GM12865 (cell line): ENCODE results near the gene SKP2.
"Not testable (repeated sequence)": the region's sequence is repeated elsewhere in the genome, so short reads cannot be mapped to it uniquely, and the experiment has no call there.

Source experiments
- DNase-seq: peaks from one replicate; pipeline ENCODE4 v3.0.0; 2010; ENCODE audit warnings: low read depth
- H3K4me3 ChIP-seq: 2 replicates; pipeline ENCODE4 v1.5.1; 2011; ENCODE audit warnings: mild to moderate bottlenecking, low read depth, low read length, control low read depth
- TF ChIP-seq, protein P1 (sequence below): IDR thresholded peaks from 2 replicates; pipeline ENCODE4 v1.5.1; 2011; ENCODE audit warnings: low read length, control low read depth, low read depth, inconsistent platforms; ENCODE audit not compliant: insufficient read depth; ENCODE audit errors: missing control alignments

Gene SKP2

DNA sequence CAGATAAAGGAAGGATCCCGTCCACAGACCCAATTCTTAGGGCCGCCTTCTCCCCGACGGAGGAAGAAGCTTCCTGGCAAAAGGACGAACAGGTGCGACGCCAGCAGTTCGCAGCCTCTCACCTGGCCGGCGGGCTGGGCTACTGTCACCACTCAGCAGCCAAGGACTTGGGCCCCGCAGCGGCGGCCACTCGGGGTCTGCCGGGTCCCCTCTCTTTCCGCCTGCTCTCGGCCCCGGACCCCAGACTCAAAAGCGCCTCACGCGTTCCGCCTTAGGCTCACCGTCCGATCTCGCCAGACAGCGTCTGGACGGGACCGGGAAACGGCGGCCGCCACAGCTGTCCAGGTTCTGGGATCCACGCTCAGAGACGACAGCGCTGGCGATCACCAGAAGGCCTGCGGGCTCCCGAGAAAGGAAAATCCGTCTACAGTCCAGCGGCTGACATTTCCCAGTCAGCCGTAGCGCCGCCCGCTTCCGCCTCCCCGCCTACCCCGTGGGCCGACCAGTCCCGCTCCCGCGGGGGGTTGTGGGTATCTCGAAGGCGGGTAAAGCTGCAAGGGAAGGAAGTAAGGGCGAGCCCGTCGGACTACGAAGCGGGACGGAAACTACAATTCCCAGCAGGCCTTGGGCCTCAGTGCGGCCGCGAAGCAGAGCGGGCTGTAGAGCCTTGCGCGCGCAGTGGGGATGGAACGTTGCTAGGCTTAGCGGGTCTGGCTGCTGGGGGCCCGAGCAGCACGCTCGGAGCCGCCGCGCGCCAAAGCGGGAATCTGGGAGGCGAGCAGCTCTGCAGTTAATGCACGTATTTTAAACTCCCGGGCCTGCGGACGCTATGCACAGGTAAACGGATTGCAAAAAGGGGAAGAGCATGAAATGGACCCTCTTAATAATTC is at the start of gene SKP2, which contains the start of gene LMBRD2:
Gene SKP2 (plus strand): TSS at position 678 of the 890 bp plus-strand sequence. CDS start 152 bp downstream, at position 830.
Gene LMBRD2 (minus strand): TSS at position 454 of the 890 bp plus-strand sequence. CDS start 8,538 bp downstream, outside the sequence.
- TF ChIP-seq, protein P1, sequence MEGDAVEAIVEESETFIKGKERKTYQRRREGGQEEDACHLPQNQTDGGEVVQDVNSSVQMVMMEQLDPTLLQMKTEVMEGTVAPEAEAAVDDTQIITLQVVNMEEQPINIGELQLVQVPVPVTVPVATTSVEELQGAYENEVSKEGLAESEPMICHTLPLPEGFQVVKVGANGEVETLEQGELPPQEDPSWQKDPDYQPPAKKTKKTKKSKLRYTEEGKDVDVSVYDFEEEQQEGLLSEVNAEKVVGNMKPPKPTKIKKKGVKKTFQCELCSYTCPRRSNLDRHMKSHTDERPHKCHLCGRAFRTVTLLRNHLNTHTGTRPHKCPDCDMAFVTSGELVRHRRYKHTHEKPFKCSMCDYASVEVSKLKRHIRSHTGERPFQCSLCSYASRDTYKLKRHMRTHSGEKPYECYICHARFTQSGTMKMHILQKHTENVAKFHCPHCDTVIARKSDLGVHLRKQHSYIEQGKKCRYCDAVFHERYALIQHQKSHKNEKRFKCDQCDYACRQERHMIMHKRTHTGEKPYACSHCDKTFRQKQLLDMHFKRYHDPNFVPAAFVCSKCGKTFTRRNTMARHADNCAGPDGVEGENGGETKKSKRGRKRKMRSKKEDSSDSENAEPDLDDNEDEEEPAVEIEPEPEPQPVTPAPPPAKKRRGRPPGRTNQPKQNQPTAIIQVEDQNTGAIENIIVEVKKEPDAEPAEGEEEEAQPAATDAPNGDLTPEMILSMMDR = no peak
- DNase-seq = peak; percentile 98
- H3K4me3 ChIP-seq = peak within 1 kb of the TSS; percentile 84

DNA sequence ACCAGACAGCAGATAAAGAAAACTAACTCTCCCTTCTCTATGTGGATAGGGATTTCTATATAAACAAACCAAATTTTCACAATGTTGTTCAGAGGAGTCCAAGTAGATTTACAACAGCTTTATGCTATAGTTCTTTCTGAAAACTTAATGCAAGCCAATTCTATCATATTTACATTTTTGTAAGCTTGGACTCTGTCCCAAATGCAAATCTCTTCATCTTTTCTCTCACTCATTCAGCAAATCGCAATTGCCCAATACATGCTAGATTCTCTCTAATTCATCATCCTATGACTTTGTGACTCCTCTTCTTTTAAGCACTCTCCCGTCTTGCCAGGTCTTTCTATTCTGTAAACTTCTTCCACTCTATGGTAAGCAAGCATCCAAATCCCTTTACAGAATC is 46.1 kb upstream of the SKP2 start:
- TF ChIP-seq, protein P1 = no peak
- no peak for DNase-seq

DNA sequence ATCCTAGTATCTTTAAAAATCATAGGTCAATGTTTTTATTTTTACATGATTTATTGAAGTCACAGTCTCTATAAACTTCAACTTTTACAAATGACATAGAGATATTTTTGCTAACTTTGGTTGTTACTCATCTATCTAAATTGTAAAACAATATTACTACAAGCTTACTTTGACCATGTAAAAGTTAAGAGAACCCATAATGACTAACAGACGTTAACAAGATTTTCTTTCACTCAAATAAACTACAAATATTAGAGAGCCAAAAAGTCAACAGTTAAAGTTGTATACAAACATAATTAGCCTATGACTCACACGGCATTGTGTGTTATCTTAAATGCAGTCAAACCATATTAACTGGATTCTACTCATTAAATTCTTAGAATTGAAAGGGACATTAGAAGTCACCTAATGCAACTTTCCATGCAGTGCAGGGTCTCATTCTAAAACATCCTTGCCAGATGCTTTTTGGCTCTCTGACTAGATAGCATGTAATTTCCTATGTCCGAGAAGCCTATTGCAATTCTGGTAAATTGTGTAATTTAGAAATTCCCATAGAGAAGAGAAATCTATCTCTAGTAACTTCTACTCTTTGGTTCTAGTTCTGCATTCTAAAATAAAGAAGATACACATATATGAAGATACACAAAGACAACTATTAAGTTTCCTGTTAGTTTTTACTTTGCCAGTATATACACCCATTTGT is 43.0 kb upstream of the SKP2 start:
- no peak for DNase-seq
- TF ChIP-seq, protein P1 = no peak
- H3K4me3 ChIP-seq = no peak overlapping the region

More for the DNA sequence above, 46.1 kb upstream of the SKP2 start:
- no peak overlapping the region for H3K4me3 ChIP-seq

GRCh38 chr5:36111238-36111637 is 40.7 kb upstream of the SKP2 start:
- H3K4me3 ChIP-seq = no peak overlapping the region
- DNase-seq = no peak
- TF ChIP-seq, protein P1 = no peak

DNA sequence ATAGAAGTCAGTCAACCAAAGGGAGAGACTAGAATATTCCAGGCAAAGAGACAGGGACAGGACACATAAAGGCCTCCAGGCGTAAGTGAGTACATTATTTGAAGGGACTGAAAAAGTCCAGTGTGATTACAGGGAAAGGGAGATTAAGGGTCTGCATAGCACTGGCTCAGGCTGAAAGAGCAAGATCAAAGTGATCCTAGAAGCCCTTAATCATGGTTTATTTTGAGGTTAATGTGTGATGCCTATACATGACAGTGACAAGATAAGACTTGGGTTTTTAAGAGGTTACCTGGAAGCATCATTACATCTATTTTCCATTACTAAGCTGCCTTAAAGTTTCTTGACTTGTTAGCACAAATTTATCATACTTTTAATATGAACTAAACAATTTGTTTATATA is 26.0 kb upstream of the SKP2 start:
- H3K4me3 ChIP-seq = no peak overlapping the region
- TF ChIP-seq, protein P1 = no peak
- no peak for DNase-seq

GRCh38 chr5:36128795-36129194 is 23.1 kb upstream of the SKP2 start:
- H3K4me3 ChIP-seq = no peak overlapping the region
- no peak for DNase-seq
- TF ChIP-seq, protein P1 = no peak

- H3K4me3 ChIP-seq = not testable (repeated sequence)
These were observed 22.2 kb upstream of the SKP2 start for GRCh38 chr5:36129666-36130065.

DNA sequence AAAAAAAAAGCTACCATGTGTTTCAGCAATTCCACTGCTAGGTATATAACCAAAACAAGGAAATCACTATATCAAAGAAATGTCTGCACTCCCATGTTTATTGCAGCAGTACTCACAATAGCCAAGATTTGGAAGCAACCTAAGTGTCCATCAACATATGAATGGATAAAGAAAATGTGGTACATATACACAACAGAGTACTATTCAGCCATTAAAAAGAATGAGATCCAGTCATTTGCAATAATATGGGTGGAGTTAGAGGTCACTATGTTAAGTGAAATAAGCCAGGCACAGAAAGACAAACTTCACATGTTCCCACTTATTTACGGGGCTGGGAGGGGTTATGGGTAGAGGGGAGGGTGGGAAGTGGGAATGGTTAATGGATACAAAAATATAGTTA is 18.9 kb upstream of the SKP2 start:
- H3K4me3 ChIP-seq, DNase-seq: not testable (repeated sequence)

More at GRCh38 chr5:36129666-36130065, 22.2 kb upstream of the SKP2 start:
- DNase-seq = not testable (repeated sequence)
